Activated naive CD8-positive, alpha-beta T cell treated with anti-CD3 and anti-CD28 coated beads, Interleukin-2, amount 50 U/mL, for 16 hours (primary cell): ENCODE data around the gene PDYN.
"Not testable (repeated sequence)": the region's sequence is repeated elsewhere in the genome, so short reads cannot be mapped to it uniquely, and the experiment has no call there.

Experiments
- DNase-seq: peaks from one replicate; pipeline ENCODE4 v3.0.0-alpha.2; 2020; ENCODE audit warnings: low read depth, low spot score

The PDYN gene

GRCh38 chr20:1993986-1994385 lies at the start of gene PDYN:
Gene PDYN (minus strand): TSS chr20:1994058. CDS start chr20:1983084, 10,974 bp downstream.
- no peak for DNase-seq

- DNase-seq = no peak
These were observed 48.5 kb upstream of the PDYN start for GRCh38 chr20:2042400-2042799.

- DNase-seq = no peak
These were observed 44.3 kb upstream of the PDYN start for GRCh38 chr20:2038161-2038560.

GRCh38 chr20:2037296-2037914 lies 43.5 kb upstream of the PDYN start:
- no peak for DNase-seq

GRCh38 chr20:2036357-2036756 lies 42.5 kb upstream of the PDYN start:
- not testable (repeated sequence) for DNase-seq

- no peak for DNase-seq
These were observed 38.3 kb upstream of the PDYN start for GRCh38 chr20:2032168-2032567.

- no peak for DNase-seq
These were observed 32.7 kb upstream of the PDYN start for GRCh38 chr20:2026514-2026913.

- no peak for DNase-seq
These were observed 32.1 kb upstream of the PDYN start for GRCh38 chr20:2026004-2026403.

- no peak for DNase-seq
These were observed 29.3 kb upstream of the PDYN start for GRCh38 chr20:2023151-2023550.

GRCh38 chr20:2022163-2022562 lies 28.3 kb upstream of the PDYN start:
- DNase-seq = no peak

GRCh38 chr20:2010533-2010932 lies 16.7 kb upstream of the PDYN start:
- no peak for DNase-seq

- DNase-seq = no peak
These were observed 12.8 kb upstream of the PDYN start for GRCh38 chr20:2006452-2007361.

GRCh38 chr20:2005831-2006426 lies 12.1 kb upstream of the PDYN start:
- peak; percentile 12 for DNase-seq

GRCh38 chr20:2005359-2005758 lies 11.5 kb upstream of the PDYN start:
- no peak for DNase-seq

- DNase-seq = no peak
These were observed 10.3 kb upstream of the PDYN start for GRCh38 chr20:2004171-2004570.

- DNase-seq = no peak
These were observed 8.5 kb upstream of the PDYN start for GRCh38 chr20:2002365-2002764.

- no peak for DNase-seq
These were observed 7.3 kb upstream of the PDYN start for GRCh38 chr20:2001119-2001518.

- no peak for DNase-seq
These were observed 6.4 kb upstream of the PDYN start for GRCh38 chr20:2000285-2000684.

- DNase-seq = no peak
These were observed 4.9 kb upstream of the PDYN start for GRCh38 chr20:1998715-1999114.

- DNase-seq = no peak
These were observed 4.3 kb upstream of the PDYN start for GRCh38 chr20:1998193-1998520.

GRCh38 chr20:1997483-1998192 lies 3.8 kb upstream of the PDYN start:
- DNase-seq = no peak
